ENCODE measurements around the gene BLID.

BLID gene

GRCh38 chr11:122113836-122114825, 1.9 kb downstream of the BLID start:
- Histone ChIP-seq H3K4me3 (ENCODE audit: low read length) (no peak overlapping the region), H3K4me1 (ENCODE audit: control insufficient read depth, low read depth, low read length) (peaks cover 8% of the 10 kb centered on the region), H3K36me3 (ENCODE audit: control insufficient read depth, low read depth, low read length) (no peaks in the 10 kb centered on the region), H3K27me3 (ENCODE audit: control insufficient read depth, insufficient read depth, low read length) (no peaks in the 10 kb centered on the region), H3K27ac (ENCODE audit: low read length) (no peak overlapping the region), H3K9ac (ENCODE audit: low read length) (no peak overlapping the region), H3K9me3 (ENCODE audit: control insufficient read depth, low read depth, low read length) (no peaks in the 10 kb centered on the region)

GRCh38 chr11:122112470-122113365, 3.3 kb downstream of the BLID start:
- H3K27ac ChIP-seq (ENCODE audit: low read length), result no peak overlapping the region
- H3K36me3 ChIP-seq (ENCODE audit: control insufficient read depth, low read depth, low read length), result no peaks in the 10 kb centered on the region
- H3K4me3 ChIP-seq (ENCODE audit: low read length), result no peak overlapping the region
- no peaks in the 10 kb centered on the region for H3K9me3 ChIP-seq (ENCODE audit: control insufficient read depth, low read depth, low read length)
- peaks cover 8% of the 10 kb centered on the region for H3K4me1 ChIP-seq (ENCODE audit: control insufficient read depth, low read depth, low read length)
- no peak overlapping the region for H3K9ac ChIP-seq (ENCODE audit: low read length)
- no peaks in the 10 kb centered on the region for H3K27me3 ChIP-seq (ENCODE audit: control insufficient read depth, insufficient read depth, low read length)

GRCh38 chr11:122109932-122110331, 6.1 kb downstream of the BLID start:
- H3K4me3 ChIP-seq (ENCODE audit: low read length), result no peak overlapping the region
- H3K4me1 ChIP-seq (ENCODE audit: control insufficient read depth, low read depth, low read length), result peaks cover 8% of the 10 kb centered on the region
- H3K36me3 ChIP-seq (ENCODE audit: control insufficient read depth, low read depth, low read length), result no peaks in the 10 kb centered on the region
- H3K27me3 ChIP-seq (ENCODE audit: control insufficient read depth, insufficient read depth, low read length), result no peaks in the 10 kb centered on the region
- no peak overlapping the region for H3K9ac ChIP-seq (ENCODE audit: low read length)
- no peak overlapping the region for H3K27ac ChIP-seq (ENCODE audit: low read length)
- no peaks in the 10 kb centered on the region for H3K9me3 ChIP-seq (ENCODE audit: control insufficient read depth, low read depth, low read length)

GRCh38 chr11:122108828-122109227, 7.2 kb downstream of the BLID start:
- peaks cover 7% of the 10 kb centered on the region for H3K4me1 ChIP-seq (ENCODE audit: control insufficient read depth, low read depth, low read length)
- H3K27ac ChIP-seq (ENCODE audit: low read length), result no peak overlapping the region
- H3K36me3 ChIP-seq (ENCODE audit: control insufficient read depth, low read depth, low read length), result no peaks in the 10 kb centered on the region
- no peak overlapping the region for H3K9ac ChIP-seq (ENCODE audit: low read length)
- no peaks in the 10 kb centered on the region for H3K9me3 ChIP-seq (ENCODE audit: control insufficient read depth, low read depth, low read length)
- no peaks in the 10 kb centered on the region for H3K27me3 ChIP-seq (ENCODE audit: control insufficient read depth, insufficient read depth, low read length)
- H3K4me3 ChIP-seq (ENCODE audit: low read length), result no peak overlapping the region

GRCh38 chr11:122108192-122108799, 7.7 kb downstream of the BLID start:
- Histone ChIP-seq H3K9me3 (ENCODE audit: control insufficient read depth, low read depth, low read length) (no peaks in the 10 kb centered on the region), H3K9ac (ENCODE audit: low read length) (no peak overlapping the region), H3K36me3 (ENCODE audit: control insufficient read depth, low read depth, low read length) (no peaks in the 10 kb centered on the region), H3K27ac (ENCODE audit: low read length) (no peak overlapping the region), H3K4me1 (ENCODE audit: control insufficient read depth, low read depth, low read length) (peaks cover 7% of the 10 kb centered on the region), H3K4me3 (ENCODE audit: low read length) (no peak overlapping the region), H3K27me3 (ENCODE audit: control insufficient read depth, insufficient read depth, low read length) (no peaks in the 10 kb centered on the region)

GRCh38 chr11:122107566-122107965, 8.4 kb downstream of the BLID start:
- Histone ChIP-seq H3K4me1 (ENCODE audit: control insufficient read depth, low read depth, low read length) (peaks cover 7% of the 10 kb centered on the region), H3K9me3 (ENCODE audit: control insufficient read depth, low read depth, low read length) (no peaks in the 10 kb centered on the region), H3K9ac (ENCODE audit: low read length) (no peak overlapping the region), H3K27ac (ENCODE audit: low read length) (no peak overlapping the region), H3K36me3 (ENCODE audit: control insufficient read depth, low read depth, low read length) (no peaks in the 10 kb centered on the region), H3K4me3 (ENCODE audit: low read length) (no peak overlapping the region), H3K27me3 (ENCODE audit: control insufficient read depth, insufficient read depth, low read length) (no peaks in the 10 kb centered on the region)

- no peaks in the 10 kb centered on the region for H3K27me3 ChIP-seq (ENCODE audit: control insufficient read depth, insufficient read depth, low read length)
- H3K27ac ChIP-seq (ENCODE audit: low read length), result no peak overlapping the region
- H3K36me3 ChIP-seq (ENCODE audit: control insufficient read depth, low read depth, low read length), result no peaks in the 10 kb centered on the region
- no peak overlapping the region for H3K9ac ChIP-seq (ENCODE audit: low read length)
- H3K4me3 ChIP-seq (ENCODE audit: low read length), result no peak overlapping the region
- no peaks in the 10 kb centered on the region for H3K9me3 ChIP-seq (ENCODE audit: control insufficient read depth, low read depth, low read length)
- peaks cover 10% of the 10 kb centered on the region for H3K4me1 ChIP-seq (ENCODE audit: control insufficient read depth, low read depth, low read length)
These were observed 9.0 kb downstream of the BLID start for GRCh38 chr11:122107045-122107444.

GRCh38 chr11:122105044-122105758, 10.8 kb downstream of the BLID start:
- no peak overlapping the region for H3K27ac ChIP-seq (ENCODE audit: low read length)
- peaks cover 12% of the 10 kb centered on the region for H3K27me3 ChIP-seq (ENCODE audit: control insufficient read depth, insufficient read depth, low read length)
- no peaks in the 10 kb centered on the region for H3K9me3 ChIP-seq (ENCODE audit: control insufficient read depth, low read depth, low read length)
- H3K9ac ChIP-seq (ENCODE audit: low read length), result no peak overlapping the region
- H3K4me1 ChIP-seq (ENCODE audit: control insufficient read depth, low read depth, low read length), result peaks cover 22% of the 10 kb centered on the region
- no peak overlapping the region for H3K4me3 ChIP-seq (ENCODE audit: low read length)
- H3K36me3 ChIP-seq (ENCODE audit: control insufficient read depth, low read depth, low read length), result no peaks in the 10 kb centered on the region

- peaks cover 30% of the 10 kb centered on the region for H3K4me1 ChIP-seq (ENCODE audit: control insufficient read depth, low read depth, low read length)
- H3K9ac ChIP-seq (ENCODE audit: low read length), result no peak overlapping the region
- H3K27me3 ChIP-seq (ENCODE audit: control insufficient read depth, insufficient read depth, low read length), result peaks cover 21% of the 10 kb centered on the region
- H3K27ac ChIP-seq (ENCODE audit: low read length), result no peak overlapping the region
- H3K9me3 ChIP-seq (ENCODE audit: control insufficient read depth, low read depth, low read length), result no peaks in the 10 kb centered on the region
- no peak overlapping the region for H3K4me3 ChIP-seq (ENCODE audit: low read length)
- H3K36me3 ChIP-seq (ENCODE audit: control insufficient read depth, low read depth, low read length), result no peaks in the 10 kb centered on the region
These were observed 11.7 kb downstream of the BLID start for GRCh38 chr11:122104341-122104740.

- no peak overlapping the region for H3K27ac ChIP-seq (ENCODE audit: low read length)
- H3K9ac ChIP-seq (ENCODE audit: low read length), result no peak overlapping the region
- peaks cover 27% of the 10 kb centered on the region for H3K27me3 ChIP-seq (ENCODE audit: control insufficient read depth, insufficient read depth, low read length)
- no peaks in the 10 kb centered on the region for H3K9me3 ChIP-seq (ENCODE audit: control insufficient read depth, low read depth, low read length)
- H3K36me3 ChIP-seq (ENCODE audit: control insufficient read depth, low read depth, low read length), result no peaks in the 10 kb centered on the region
- H3K4me1 ChIP-seq (ENCODE audit: control insufficient read depth, low read depth, low read length), result peaks cover 30% of the 10 kb centered on the region
- H3K4me3 ChIP-seq (ENCODE audit: low read length), result no peak overlapping the region
These were observed 12.3 kb downstream of the BLID start for GRCh38 chr11:122103726-122104125.

GRCh38 chr11:122103321-122103720, 12.7 kb downstream of the BLID start:
- H3K4me3 ChIP-seq (ENCODE audit: low read length), result no peak overlapping the region
- H3K27me3 ChIP-seq (ENCODE audit: control insufficient read depth, insufficient read depth, low read length), result peaks cover 30% of the 10 kb centered on the region
- H3K4me1 ChIP-seq (ENCODE audit: control insufficient read depth, low read depth, low read length), result peaks cover 30% of the 10 kb centered on the region
- H3K27ac ChIP-seq (ENCODE audit: low read length), result no peak overlapping the region
- H3K9me3 ChIP-seq (ENCODE audit: control insufficient read depth, low read depth, low read length), result no peaks in the 10 kb centered on the region
- H3K9ac ChIP-seq (ENCODE audit: low read length), result no peak overlapping the region
- no peaks in the 10 kb centered on the region for H3K36me3 ChIP-seq (ENCODE audit: control insufficient read depth, low read depth, low read length)

Data from iPS-18a (cell line).